Adipocyte (in vitro differentiated cells): Measurements from ENCODE around the gene LSS.
"Not testable (repeated sequence)": the region's sequence is repeated elsewhere in the genome, so short reads cannot be mapped to it uniquely, and the experiment has no call there.

Experiments
- DNase-seq: peaks from one replicate; pipeline ENCODE4 v3.0.0-alpha.2; 2015; ENCODE audit warnings: low read depth
- H3K27me3 ChIP-seq: replicated peaks from 2 replicates; pipeline ENCODE4 v1.7.0; 2013; ENCODE audit warnings: mild to moderate bottlenecking, low read length, moderate library complexity; ENCODE audit not compliant: control insufficient read depth, insufficient read depth
- H3K36me3 ChIP-seq: 2 replicates; pipeline ENCODE4 v1.7.0; 2013; ENCODE audit warnings: low read length, mild to moderate bottlenecking, moderate library complexity; ENCODE audit not compliant: control insufficient read depth, insufficient read depth, severe bottlenecking
- H3K4me1 ChIP-seq: 2 replicates; pipeline ENCODE4 v1.7.0; 2013; ENCODE audit warnings: mild to moderate bottlenecking, low read length, moderate library complexity; ENCODE audit not compliant: control insufficient read depth, insufficient read depth
- H3K4me3 ChIP-seq: 2 replicates; pipeline ENCODE4 v1.7.0; 2013; ENCODE audit warnings: mild to moderate bottlenecking, low read length, moderate library complexity
- H3K9ac ChIP-seq: 2 replicates; pipeline ENCODE4 v1.7.0; 2013; ENCODE audit warnings: mild to moderate bottlenecking, low read length, moderate library complexity
- H3K9me3 ChIP-seq: 2 replicates; pipeline ENCODE4 v1.7.0; 2013; ENCODE audit warnings: mild to moderate bottlenecking, low read length, moderate library complexity; ENCODE audit not compliant: control insufficient read depth

The LSS gene

GRCh38 chr21:46145159-46145839 is 83.3 kb downstream of the LSS start:
- no peak overlapping the region for H3K4me3 ChIP-seq
- peaks cover 6% of the 10 kb centered on the region for H3K4me1 ChIP-seq
- H3K36me3 ChIP-seq = no peaks in the 10 kb centered on the region
- no peak for DNase-seq
- no peaks in the 10 kb centered on the region for H3K9me3 ChIP-seq
- H3K9ac ChIP-seq = no peak overlapping the region
- no peaks in the 10 kb centered on the region for H3K27me3 ChIP-seq

- Histone ChIP-seq H3K4me1 (peaks cover 6% of the 10 kb centered on the region), H3K36me3 (no peaks in the 10 kb centered on the region), H3K9me3 (no peaks in the 10 kb centered on the region), H3K27me3 (peaks cover 5% of the 10 kb centered on the region), H3K4me3 (no peak overlapping the region), H3K9ac (no peak overlapping the region)
- DNase-seq = no peak
These were observed 84.0 kb downstream of the LSS start for GRCh38 chr21:46144464-46145070.

GRCh38 chr21:46142582-46143473 is 85.7 kb downstream of the LSS start:
- Histone ChIP-seq H3K4me3 (no peak overlapping the region), H3K9ac (no peak overlapping the region), H3K4me1 (peaks cover 6% of the 10 kb centered on the region), H3K27me3 (peaks cover 10% of the 10 kb centered on the region), H3K36me3 (no peaks in the 10 kb centered on the region), H3K9me3 (no peaks in the 10 kb centered on the region)
- no peak for DNase-seq

- Histone ChIP-seq H3K9me3 (no peaks in the 10 kb centered on the region), H3K36me3 (no peaks in the 10 kb centered on the region), H3K4me1 (peaks cover 6% of the 10 kb centered on the region), H3K4me3 (no peak overlapping the region), H3K9ac (no peak overlapping the region), H3K27me3 (peaks cover 10% of the 10 kb centered on the region)
- DNase-seq = no peak
These were observed 86.6 kb downstream of the LSS start for GRCh38 chr21:46141767-46142581.

GRCh38 chr21:46140352-46141003 is 88.1 kb downstream of the LSS start:
- not testable (repeated sequence) for DNase-seq, H3K9ac ChIP-seq, H3K9me3 ChIP-seq, H3K27me3 ChIP-seq, H3K36me3 ChIP-seq, H3K4me1 ChIP-seq, H3K4me3 ChIP-seq

- Histone ChIP-seq H3K36me3 (no peaks in the 10 kb centered on the region), H3K9me3 (no peaks in the 10 kb centered on the region), H3K27me3 (peaks cover 10% of the 10 kb centered on the region), H3K4me1 (peaks cover 6% of the 10 kb centered on the region), H3K9ac (no peak overlapping the region), H3K4me3 (no peak overlapping the region)
- no peak for DNase-seq
These were observed 88.9 kb downstream of the LSS start for GRCh38 chr21:46139686-46140085.

GRCh38 chr21:46138383-46138970 is 90.1 kb downstream of the LSS start:
- Histone ChIP-seq H3K27me3 (peaks cover 10% of the 10 kb centered on the region), H3K4me1 (no peaks in the 10 kb centered on the region), H3K4me3 (no peak overlapping the region), H3K36me3 (no peaks in the 10 kb centered on the region), H3K9ac (no peak overlapping the region), H3K9me3 (no peaks in the 10 kb centered on the region)
- no peak for DNase-seq
